HG03520 (cell line): Measurements from ENCODE around the gene ARSK.
A peak's percentile ranks its signal among the peaks of the same experiment; 100 is the strongest.
"Not testable (repeated sequence)": the region's sequence is repeated elsewhere in the genome, so short reads cannot be mapped to it uniquely, and the experiment has no call there.

Source experiments
- ATAC-seq: cut with Tn5 transposase; IDR thresholded peaks from one replicate; pipeline ENCODE4 v1.9.1; 2021; ENCODE audit warnings: mild to moderate bottlenecking, moderate library complexity; ENCODE audit not compliant: unreplicated experiment

ARSK gene

DNA sequence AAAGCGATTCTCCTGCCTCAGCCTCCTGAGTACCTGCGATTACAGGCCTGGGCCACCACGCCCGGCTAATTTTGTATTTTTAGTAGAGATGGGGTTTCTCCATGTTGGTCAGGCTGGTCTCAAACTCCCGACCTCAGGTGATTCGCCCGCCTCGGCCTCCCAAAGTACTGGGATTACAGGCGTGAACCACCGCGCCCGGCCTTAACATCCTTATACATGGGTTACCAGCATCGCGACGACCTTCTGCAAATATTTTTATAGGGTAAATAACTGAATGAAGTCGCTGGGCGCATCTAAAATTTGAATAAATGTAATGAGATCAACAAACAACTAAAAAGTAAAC is 91.3 kb downstream of the ARSK start:
- ATAC-seq, result not testable (repeated sequence)

DNA sequence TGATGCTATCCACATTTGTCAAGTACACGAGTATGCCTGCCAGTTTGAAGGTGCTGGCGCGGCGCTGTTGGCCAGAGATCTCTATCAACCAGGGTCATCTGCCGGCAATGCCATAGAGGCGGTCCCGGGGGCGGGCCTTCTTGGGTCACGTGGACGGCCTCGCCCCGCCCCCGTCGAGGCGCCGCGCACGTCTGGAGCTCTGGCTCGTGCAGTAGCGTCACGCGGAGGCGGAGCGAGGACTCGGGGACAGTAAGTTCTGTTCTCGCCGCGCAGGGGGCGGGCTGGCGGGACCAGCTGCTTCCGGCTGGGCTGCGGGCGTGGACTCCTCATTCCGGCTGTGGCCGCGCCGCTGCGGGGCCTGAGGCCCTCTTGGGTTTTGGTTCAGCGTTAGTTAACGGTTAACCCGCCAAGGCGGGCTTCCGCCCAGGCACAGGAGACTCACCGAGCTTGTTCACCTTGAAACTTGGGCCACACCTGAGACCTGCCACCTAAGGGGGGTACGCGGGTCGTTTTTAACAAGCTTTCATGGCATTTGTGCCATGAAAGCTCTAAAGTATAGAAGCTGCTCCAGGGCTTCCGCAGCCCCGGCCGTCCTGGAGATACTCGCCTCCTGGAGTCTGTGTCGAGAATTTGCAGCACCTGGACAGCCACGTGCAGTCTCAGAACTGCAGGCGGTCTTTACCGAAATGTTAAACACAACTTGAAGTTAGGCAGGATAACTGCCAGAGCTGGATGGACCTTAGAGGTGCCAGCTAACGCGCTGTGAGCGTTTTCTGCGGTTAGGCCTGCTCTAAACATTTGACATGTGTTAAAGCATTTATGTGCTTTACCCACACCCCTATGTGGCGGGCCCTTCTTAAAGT is 91.9 kb downstream of the ARSK start, which contains the start of gene RFESD:
Gene RFESD (plus strand): TSS at position 209 of the 863 bp plus-strand sequence. CDS start 5,495 bp downstream, outside the sequence.
- ATAC-seq, result peak; percentile 92

DNA sequence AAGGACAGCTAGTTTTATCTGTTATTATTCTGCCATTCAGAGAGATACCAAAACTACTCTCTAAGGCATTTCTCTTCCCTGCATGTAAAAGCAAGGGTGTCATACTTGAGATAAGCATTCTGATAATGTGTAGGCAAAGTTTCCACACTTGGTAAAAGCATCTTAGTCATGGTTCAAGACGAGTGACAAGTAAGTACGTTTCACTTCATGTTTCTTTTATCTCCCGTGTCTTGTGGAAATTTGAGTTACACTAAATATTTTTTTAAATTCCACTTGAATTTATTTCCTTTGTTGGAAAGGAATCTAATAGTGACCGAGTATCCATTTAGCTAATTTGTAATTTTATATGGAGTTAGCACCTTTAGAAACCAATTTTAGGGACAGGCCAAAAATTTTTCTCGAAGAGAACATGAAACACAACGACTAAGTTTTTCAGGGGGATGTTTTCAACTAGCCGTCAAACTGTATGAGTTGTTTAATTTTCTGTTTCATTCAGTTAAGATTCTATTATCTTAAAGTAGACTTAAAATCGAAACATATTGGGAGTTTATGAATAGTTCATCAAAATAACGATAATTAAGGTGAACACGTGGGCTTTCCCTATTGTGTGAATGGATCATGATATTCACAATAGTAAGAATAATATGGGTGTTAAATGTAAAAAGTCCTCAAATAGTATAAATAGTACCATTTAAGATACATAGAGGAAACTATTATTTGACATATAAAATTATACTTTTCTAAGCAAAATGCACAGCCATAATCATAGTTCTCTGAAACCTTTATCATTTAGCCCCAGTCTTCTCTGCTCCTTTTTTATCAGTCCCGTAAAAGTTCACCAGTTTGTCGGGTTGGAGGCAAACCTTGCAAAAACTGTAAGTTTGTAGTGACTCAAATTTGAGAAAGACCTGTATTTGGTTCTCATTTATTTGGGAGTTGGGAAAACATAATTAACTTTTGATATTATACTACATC is 93.3 kb downstream of the ARSK start:
- no peak for ATAC-seq

DNA sequence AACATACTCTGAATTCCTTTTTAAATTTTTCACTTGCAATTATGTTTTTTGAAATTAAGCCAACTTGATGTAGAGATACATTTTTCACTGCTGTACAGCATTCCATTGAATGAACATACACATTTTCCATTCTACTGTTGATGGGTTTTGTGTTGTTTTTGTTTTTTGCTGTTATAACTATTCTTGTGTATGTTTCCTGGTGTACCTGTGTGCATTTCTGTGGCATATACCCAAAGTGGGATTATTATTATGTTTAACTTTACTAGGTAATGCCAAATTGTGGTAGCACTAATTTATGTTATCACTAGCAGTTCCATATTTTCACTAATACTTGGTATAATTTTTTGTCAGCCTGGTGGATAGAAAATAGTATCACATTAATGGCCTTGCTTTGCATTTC is 94.4 kb downstream of the ARSK start:
- no peak for ATAC-seq

DNA sequence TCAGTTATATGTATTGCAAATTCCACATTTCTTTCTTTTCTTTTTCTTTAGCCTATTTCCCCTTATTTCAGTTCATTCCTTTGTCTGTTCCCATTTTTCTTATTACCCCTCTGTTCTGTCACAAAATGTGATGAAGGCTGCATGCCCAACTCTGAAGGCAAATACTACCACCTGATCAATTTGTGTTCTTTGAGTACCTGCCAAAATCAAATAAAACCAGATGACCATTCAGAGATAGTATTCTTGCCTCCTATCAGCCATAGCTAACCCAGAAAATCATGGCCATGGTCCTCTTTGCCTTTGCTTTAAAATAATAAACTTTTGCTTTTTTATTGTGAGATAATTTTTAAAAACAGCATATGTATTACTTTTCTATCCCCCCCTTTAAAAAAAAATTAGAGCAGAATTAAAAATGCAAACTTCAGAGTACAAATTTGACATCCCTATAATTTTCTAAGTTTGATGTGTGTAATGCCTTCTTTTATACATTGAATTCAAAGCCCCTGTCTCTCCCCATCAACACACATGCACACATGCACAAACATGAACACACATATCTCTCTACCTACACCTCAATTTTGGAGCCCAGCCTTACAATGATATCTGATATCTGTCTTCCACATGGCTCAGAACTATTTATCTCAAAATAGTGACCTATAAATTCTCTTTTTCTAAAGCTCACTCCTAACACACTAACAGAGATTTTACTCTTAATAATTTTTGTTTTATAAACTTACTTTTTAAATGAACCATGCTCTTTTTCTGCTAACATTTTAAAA is 95.1 kb downstream of the ARSK start:
- no peak for ATAC-seq

DNA sequence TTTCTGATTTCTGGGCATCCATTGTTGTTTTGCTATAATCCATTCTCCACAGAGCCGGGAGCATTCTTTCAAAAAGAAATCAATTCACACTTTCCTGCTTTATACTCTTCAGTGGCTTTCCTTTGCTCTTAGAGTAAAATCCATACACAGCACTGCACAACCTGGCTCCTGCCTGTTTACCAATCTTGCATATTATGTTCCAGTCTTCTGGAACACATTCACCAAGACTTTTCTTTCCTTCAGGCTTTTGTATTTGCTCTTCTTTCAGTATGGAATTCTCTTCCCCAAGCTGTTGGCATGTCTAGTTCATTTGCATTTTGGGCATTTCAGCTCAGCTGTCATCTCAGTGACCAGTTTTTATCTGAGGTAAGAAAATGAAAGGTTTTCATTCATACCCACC is 97.9 kb downstream of the ARSK start:
- no peak for ATAC-seq

DNA sequence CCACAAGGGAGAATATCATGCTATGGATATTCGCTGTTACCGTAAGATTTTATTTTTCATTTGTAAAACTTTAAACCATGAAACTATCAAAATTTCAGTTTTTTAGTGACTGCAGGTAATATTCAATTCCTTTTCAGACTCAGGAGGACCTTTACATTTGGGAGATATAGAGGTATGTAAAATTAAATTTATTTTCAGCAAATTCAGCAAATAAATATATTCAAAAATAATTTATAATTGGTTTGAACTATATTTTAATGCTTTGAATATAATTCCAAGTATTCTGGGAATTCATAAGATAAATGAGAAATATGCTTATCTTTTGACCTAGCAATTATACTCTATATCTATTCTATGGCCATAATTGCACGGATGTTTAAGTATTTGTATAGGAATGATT is 99.3 kb downstream of the ARSK start:
- no peak for ATAC-seq
